HG03064 (cell line): Measurements from ENCODE around the gene EYA2.

Source experiments
- ATAC-seq: cut with Tn5 transposase; IDR thresholded peaks from one replicate; pipeline ENCODE4 v1.9.1; 2021; ENCODE audit warnings: low read depth; ENCODE audit not compliant: unreplicated experiment

EYA2 gene

GRCh38 chr20:47213966-47214365, 319.3 kb downstream of the EYA2 start:
- no peak for ATAC-seq

GRCh38 chr20:47215653-47216397, 321.2 kb downstream of the EYA2 start:
- no peak for ATAC-seq

GRCh38 chr20:47216819-47217410, 322.3 kb downstream of the EYA2 start:
- ATAC-seq, result no peak

DNA sequence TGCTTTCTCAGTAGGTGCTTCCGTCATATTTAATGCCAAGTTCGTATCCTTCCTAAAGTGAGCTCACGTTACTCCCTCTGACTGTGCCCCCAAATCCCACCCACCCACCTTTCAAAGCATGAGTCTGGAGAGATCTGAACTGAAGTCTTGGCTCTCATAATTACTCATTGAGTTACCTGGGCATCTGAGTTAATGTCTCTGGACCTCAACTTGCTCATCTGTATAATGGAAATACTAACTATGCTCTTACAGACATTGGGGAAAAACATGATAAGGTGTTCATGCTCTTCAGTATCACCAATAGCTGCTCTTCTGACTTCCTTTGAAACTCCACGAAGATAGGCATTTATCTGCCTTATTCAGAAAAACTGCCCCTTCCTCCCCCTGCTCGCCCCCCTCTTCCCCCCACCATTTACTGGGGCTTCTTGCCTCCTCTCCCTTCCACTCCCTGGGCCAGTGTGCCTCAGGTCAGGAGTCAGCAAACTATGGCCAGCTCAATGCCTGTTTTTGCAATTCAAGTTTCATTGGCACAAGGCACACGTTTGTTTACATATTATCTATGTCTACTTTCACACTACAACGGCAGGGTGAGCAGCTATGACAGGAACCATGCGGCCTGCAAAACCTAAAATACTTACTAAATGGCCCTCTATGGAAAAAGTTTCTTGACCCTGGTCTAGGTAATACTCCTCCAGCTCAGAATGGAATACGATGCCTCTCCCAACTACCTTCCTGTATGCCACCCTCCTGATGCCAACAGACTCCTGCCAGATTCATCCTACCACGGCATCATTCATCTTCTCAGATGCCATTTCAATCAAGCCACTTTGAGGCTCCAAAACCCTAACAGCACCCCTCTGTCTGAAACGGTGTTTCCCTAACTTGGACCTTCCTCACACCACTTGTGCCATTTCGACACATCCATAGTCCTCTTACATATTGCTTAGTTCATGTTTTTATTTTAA, 323.1 kb downstream of the EYA2 start:
- no peak for ATAC-seq

GRCh38 chr20:47220161-47220582, 325.5 kb downstream of the EYA2 start:
- ATAC-seq, result no peak

DNA sequence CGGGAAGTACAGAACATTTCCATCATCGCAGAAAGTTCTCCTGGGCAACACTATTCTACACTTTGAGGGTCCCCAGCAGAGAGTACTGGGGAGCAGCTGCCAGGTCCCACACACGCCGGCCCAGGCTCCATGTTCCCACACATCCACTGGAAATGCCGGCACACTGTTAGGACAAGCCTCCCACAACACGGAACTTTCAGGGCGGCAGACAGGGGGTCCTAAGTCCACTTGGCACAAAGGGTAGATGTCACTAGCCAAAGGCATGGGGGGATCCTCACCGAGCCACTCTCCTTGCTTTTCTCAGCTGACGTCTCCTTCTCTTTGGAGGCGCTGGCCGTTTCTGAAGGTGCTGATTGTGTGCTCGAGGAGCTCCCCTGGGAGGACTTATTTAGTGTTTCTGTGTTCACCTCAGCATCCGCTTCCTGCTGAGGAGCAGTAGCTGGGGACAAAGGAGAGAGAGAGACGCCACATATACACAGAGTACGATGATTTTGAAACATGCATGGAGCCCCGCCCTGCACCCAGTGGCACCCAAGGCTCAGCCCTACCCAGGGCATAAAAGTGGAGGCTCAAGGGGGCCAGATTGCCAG, 326.5 kb downstream of the EYA2 start:
- ATAC-seq, result no peak

- ATAC-seq, result no peak
Measured at GRCh38 chr20:47222468-47223119, 328.0 kb downstream of the EYA2 start.

DNA sequence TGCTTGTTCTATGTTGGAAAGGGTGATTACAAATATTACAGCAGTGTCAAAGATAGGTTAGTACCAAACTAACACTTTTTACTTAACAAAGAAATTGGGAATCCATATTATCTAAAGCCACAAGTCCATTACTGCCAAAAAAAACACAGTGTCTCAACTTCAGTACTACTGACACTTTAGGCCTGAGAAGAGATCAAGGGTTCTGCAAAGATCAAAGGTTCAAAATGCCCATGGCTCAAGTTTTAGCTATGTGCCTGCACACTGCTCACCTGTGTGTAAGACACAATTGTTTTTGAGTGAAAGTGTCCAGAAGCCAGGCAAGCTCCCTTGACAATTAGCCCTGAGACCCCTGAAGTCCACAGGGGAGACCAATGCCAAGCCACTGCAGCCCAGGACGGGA, 329.3 kb downstream of the EYA2 start:
- ATAC-seq, result no peak

DNA sequence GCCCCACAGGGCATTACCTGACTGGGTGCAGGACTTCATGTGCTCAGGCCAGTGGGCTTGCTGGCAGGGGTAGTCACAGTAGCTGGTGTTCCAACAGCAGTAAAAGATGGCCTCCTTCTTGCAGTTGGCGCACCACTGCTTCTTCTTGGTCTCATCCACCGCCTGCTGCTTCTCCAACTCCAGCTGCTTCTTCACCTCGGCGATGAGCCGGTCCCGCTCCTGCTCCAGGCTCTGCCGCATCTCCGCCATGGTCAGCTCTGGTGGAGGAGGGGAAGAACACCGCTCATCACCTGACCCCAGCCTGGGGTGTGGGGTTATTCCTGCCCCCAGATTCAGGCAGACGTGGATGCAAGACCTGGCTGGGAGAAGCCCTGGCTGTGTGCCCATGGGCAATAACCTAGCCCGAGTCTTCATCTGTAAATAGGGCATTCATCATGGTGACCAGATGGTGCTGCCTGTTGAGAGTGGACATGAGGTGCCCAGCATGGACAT, 329.7 kb downstream of the EYA2 start:
- no peak for ATAC-seq

- no peak for ATAC-seq
Measured at GRCh38 chr20:47224857-47225256, 330.2 kb downstream of the EYA2 start.

DNA sequence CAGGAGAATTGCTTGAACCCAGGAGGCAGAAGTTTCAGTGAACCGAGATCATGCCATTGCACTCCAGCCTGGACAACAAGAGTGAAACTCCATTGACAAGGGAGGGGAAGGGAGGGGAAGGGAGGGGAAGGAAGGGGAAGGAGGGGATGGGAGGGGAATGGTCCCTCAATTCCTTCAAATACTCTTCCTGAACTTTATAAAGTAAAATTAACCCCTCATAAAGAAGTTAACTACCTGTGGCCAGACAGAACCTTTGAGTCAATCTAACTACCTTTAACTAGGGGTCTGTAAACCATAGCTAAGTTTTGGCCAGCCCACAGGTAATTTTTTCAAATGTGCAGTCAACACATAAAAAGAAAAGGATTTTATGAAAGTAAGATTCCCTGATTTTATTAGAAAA, 330.8 kb downstream of the EYA2 start:
- ATAC-seq, result no peak

- ATAC-seq, result no peak
Measured at GRCh38 chr20:47227119-47227518, 332.5 kb downstream of the EYA2 start.

- ATAC-seq, result no peak
Measured at GRCh38 chr20:47227576-47227975, 332.9 kb downstream of the EYA2 start.

DNA sequence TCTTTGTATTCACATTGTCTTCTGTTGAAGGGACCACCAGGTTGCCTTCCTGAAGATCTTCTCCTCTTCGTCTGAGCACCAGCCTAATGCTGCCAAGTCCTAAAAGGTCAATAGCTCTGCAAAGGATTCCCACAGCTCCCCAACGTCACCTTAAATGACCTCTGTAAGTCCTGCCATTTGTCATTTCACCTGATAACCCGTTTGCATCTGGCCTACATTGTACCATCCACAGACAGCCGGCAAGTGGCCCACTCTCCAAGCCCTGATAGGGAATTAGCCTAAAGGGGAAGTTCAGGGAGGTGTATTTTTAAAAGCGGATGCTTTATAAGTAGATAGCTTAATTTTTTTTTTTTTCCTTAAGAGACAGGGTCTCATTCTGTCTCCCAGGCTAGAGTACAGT, 334.0 kb downstream of the EYA2 start:
- no peak for ATAC-seq

- ATAC-seq, result no peak
Measured at GRCh38 chr20:47230811-47231256, 336.2 kb downstream of the EYA2 start.

DNA sequence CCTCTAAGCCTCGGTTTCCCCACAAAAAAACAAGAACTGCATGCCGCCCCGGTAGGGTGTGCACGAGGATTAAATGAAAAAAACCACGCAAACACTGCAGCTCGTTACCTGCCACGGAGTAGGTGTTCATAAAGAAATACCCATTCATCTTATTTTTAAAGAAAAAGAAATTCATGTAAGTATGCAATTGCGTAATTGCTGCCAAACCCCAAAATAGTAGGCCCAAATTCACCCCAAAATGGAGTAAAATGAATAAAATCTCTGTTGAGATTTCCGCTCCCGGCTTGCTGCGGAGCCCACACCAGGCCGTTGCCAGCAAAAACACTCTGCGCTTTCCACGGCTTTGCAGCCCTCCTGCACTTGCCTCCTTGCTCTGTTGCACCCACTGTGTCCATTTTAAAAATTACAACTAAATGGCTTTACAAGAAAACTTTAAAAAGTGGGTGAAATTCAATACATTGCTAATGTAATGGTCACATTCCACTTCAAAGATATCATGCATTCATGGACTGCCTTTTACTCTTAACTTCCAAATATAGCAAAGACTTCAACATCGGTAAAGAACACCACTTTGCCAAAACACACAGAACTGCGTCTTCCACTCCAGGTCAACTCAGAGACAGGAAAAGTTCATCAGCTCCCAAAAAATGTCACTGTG, 336.9 kb downstream of the EYA2 start:
- ATAC-seq, result no peak

DNA sequence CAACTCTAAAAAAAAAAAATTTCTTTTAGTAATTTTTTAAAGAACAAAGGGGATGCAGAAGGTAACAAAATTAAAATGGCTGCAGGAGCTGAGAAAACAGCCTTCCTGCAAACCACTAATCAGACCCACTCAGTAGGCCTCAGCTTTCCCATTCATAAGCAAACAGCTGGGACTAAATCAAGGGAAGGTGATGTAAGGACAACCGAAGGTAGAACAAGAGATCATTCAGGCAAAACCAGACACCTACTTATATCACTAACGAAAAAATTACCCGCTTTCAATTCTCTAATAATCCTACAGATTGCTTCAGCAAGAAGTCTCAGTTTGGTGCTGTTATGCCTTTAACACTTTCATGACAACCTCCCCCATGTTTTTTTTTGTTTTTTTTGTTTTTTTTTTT, 337.9 kb downstream of the EYA2 start:
- ATAC-seq, result no peak

DNA sequence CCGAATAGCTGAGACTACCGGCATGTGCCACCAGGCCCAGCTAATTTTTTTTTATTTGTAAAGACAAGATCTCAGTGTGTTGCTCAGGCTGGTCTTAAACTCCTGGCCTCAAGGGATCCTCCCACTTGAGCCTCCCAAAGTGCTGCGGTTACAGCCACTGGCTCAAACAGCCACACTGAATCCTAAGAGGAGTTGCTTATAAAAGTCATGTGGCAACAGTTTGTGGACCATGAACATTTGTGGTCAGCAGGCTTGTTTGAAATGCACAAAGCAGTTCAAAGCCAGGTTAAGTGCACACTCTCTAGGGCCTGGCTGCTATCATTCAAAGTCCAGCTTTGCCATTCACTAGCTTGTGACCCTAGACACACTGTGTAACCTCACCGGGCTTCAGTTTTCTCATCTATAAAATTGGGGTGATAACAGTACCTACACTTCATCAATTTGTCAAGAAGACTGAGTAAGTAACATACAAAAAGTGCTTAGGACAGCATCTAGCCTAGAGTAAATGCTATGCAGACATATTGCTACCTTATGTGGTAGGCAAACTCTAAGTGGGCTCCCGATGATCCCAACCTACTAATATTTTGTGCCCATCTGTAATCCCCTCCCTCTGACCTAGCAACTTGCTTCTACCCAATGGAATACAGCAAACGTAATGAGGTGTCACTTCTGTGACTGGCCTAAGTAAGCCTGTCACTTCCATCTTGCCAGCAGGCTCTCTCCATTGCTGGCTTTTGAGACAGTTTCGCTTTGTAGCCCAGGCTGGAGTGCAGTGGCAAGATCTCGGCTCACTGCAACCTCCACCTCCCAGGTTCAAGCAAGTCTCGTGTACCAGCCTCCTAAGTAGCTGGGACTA, 338.9 kb downstream of the EYA2 start:
- ATAC-seq, result no peak

DNA sequence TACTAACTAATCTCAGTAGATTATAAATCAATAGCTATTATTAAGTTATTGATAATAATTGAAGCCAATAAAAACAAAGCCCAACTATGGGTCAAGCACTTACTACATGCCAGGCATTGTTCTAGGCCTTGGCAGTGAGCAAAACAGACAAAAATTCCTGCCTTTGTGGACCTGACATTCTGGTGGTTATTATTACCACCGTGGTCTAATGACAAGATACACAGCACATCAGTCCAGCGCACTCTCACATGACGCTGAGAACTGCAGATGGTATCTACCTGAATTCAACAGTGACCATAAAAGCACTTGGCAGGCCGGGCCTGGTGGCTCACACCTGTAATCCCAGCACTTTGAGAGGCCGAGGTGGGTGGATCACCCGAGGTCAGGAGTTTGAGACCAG, 340.5 kb downstream of the EYA2 start:
- ATAC-seq, result no peak
